ENCODE data around the gene IL17RC.

DNA sequence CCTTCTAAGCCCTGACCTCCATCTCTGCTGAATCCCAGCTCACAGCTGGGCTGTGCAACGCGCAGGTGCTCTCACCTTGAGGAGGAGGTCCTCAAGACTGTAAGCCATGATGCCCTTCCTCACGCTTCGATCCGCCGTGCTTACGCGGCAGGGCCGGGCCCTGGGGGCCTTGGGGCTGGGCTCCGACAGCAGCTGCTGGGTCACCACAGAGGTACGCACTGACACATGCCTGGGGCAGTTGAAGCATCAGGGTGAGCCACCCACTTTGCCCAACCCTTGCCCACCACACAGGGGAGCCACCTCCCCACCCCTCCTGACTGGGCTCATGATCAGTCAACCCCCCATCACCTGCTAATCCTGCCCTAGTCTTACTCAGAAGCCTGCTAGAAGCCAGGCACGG, 39.9 kb upstream of the IL17RC start:
- TF ChIP-seq EZH2 (IDR thresholded peaks at IDR 0.05; ENCODE audit: borderline replicate concordance, low read depth, low read length, severe bottlenecking) (no peak), POLR2AphosphoS5 (IDR thresholded peaks at IDR 0.05; ENCODE audit: insufficient read depth, low read depth, low read length) (no peak), MYC (IDR thresholded peaks at IDR 0.05; ENCODE audit: low read depth, low read length) (no peak), POLR2A (IDR thresholded peaks at IDR 0.05; ENCODE audit: low read depth, low read length) (no peak), JUN (IDR thresholded peaks at IDR 0.05; ENCODE audit: borderline replicate concordance, insufficient read depth, insufficient read length, low read depth) (no peak), FOS (IDR thresholded peaks at IDR 0.05; ENCODE audit: borderline replicate concordance, insufficient read depth, low read length) (no peak), GATA2 (IDR thresholded peaks at IDR 0.05; ENCODE audit: insufficient read depth, insufficient read length, low read depth, low read length) (no peak)
- TF ChIP-seq, protein P1, sequence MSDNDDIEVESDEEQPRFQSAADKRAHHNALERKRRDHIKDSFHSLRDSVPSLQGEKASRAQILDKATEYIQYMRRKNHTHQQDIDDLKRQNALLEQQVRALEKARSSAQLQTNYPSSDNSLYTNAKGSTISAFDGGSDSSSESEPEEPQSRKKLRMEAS (IDR thresholded peaks at IDR 0.05; ENCODE audit: insufficient read depth, insufficient read length): no peak
- TF ChIP-seq, protein P2, sequence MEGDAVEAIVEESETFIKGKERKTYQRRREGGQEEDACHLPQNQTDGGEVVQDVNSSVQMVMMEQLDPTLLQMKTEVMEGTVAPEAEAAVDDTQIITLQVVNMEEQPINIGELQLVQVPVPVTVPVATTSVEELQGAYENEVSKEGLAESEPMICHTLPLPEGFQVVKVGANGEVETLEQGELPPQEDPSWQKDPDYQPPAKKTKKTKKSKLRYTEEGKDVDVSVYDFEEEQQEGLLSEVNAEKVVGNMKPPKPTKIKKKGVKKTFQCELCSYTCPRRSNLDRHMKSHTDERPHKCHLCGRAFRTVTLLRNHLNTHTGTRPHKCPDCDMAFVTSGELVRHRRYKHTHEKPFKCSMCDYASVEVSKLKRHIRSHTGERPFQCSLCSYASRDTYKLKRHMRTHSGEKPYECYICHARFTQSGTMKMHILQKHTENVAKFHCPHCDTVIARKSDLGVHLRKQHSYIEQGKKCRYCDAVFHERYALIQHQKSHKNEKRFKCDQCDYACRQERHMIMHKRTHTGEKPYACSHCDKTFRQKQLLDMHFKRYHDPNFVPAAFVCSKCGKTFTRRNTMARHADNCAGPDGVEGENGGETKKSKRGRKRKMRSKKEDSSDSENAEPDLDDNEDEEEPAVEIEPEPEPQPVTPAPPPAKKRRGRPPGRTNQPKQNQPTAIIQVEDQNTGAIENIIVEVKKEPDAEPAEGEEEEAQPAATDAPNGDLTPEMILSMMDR (IDR thresholded peaks at IDR 0.05; ENCODE audit: extremely low read depth in 1 of 2, insufficient read depth in 1 of 2, low read depth in 1 of 2, low read length in 2 of 2): no peak

Measured in endothelial cell of umbilical vein (primary cell).